Loucy (cell line): Measurements from ENCODE around the gene SCAF11.

Source experiments
- EZH2phosphoT487 ChIP-seq: fragments of 200-600 bp; IDR thresholded peaks from 2 replicates; pipeline ENCODE4 v1.6.1; 2018; ENCODE audit warnings: antibody characterized with exemption, mild to moderate bottlenecking, moderate library complexity, borderline replicate concordance
- TF ChIP-seq, protein P1 (sequence below): fragments of 200-600 bp; sonication (generic); conservative IDR thresholded peaks from 2 replicates; pipeline ENCODE4 v1.5.1; 2014; ENCODE audit warnings: mild to moderate bottlenecking, antibody characterized with exemption, low read length

DNA sequence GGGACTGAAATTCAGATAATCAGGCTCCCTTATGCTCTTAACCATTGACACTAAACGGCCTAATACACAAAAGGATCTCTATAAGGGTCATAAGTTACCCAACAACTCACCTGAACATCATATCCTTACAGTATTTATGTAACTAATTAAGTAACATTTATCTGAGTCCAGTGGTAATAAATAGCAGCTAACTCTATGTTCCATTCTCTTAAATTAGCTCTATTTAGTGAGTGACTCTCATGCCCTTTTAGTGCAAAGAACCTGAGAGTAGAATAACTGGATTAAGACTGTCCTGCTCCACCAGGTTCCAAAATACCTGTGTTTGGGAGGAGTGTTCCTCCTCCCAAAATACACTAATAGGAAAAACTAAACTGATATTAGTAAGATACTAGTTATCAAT lies 9.8 kb downstream of the SCAF11 start:
- TF ChIP-seq, protein P1, sequence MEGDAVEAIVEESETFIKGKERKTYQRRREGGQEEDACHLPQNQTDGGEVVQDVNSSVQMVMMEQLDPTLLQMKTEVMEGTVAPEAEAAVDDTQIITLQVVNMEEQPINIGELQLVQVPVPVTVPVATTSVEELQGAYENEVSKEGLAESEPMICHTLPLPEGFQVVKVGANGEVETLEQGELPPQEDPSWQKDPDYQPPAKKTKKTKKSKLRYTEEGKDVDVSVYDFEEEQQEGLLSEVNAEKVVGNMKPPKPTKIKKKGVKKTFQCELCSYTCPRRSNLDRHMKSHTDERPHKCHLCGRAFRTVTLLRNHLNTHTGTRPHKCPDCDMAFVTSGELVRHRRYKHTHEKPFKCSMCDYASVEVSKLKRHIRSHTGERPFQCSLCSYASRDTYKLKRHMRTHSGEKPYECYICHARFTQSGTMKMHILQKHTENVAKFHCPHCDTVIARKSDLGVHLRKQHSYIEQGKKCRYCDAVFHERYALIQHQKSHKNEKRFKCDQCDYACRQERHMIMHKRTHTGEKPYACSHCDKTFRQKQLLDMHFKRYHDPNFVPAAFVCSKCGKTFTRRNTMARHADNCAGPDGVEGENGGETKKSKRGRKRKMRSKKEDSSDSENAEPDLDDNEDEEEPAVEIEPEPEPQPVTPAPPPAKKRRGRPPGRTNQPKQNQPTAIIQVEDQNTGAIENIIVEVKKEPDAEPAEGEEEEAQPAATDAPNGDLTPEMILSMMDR: no peak
- TF ChIP-seq EZH2phosphoT487: no peak
